BLaER1 treated with 17β-estradiol and CSF1 and Interleukin-3, amounts not matched to agents 10 nM and 100 nM (cell line): ENCODE results near the gene RNASET2.

Experiments used
- H3K27ac ChIP-seq, 11 experiments: shearing (Covaris generic); formaldehyde crosslinking; 2 replicates each; pipeline ENCODE4 v1.8.1; 2022
- H3K27me3 ChIP-seq, 11 experiments: shearing (Covaris generic); formaldehyde crosslinking; 2 replicates each; pipeline ENCODE4 v1.8.1; 2022
- H3K36me3 ChIP-seq, 11 experiments: shearing (Covaris generic); formaldehyde crosslinking; 2 replicates each; pipeline ENCODE4 v1.8.1; 2022
- H3K4me1 ChIP-seq, 10 experiments: shearing (Covaris generic); formaldehyde crosslinking; 2 replicates each; pipeline ENCODE4 v1.8.1; 2022
- H3K4me2 ChIP-seq, 11 experiments: shearing (Covaris generic); formaldehyde crosslinking; 2 replicates each; pipeline ENCODE4 v1.8.1; 2022
- H3K4me3 ChIP-seq, 10 experiments: shearing (Covaris generic); formaldehyde crosslinking; 2 replicates each; pipeline ENCODE4 v1.8.1; 2022
- H3K9ac ChIP-seq, 11 experiments: shearing (Covaris generic); formaldehyde crosslinking; 2 replicates each; pipeline ENCODE4 v1.8.1; 2022
- H3K9me3 ChIP-seq, 11 experiments: shearing (Covaris generic); formaldehyde crosslinking; replicated peaks in 1 of 11; 2 replicates each; pipeline ENCODE4 v1.8.1; 2022
- H4K20me1 ChIP-seq, 11 experiments: shearing (Covaris generic); formaldehyde crosslinking; 2 replicates each; pipeline ENCODE4 v1.8.1; 2022
- Cebpa-rat ChIP-seq, 11 experiments: shearing (Covaris generic); IDR thresholded peaks; 2 replicates each; pipeline ENCODE4 v1.8.1; 2022

The RNASET2 gene

DNA sequence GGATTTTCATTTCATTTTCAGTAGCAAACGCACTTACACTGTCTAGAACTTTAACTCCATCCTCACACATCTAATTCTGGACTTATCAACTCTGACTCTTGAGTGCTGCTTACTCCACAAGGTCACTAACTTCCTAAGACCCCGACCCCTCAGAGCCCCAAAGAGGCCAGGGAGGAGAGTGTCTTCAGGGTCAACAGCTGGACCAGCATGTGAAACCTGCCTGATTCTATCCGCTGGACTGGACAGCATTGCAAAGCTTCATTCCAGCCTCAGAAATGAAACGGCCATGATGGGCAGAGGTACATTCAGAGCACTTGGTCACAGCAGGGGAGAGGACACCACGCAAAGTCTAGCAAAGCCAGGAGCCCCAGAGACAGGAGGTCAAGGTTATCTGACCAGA is 9.1 kb downstream of the RNASET2 start:
- Histone ChIP-seq H3K4me1 (peaks cover 26 to 48% (median 29%) of the 10 kb centered on the region in 10 experiments), H3K4me3 (no peak overlapping the region), H3K36me3 (peaks cover 63 to 98% (median 86%) of the 10 kb centered on the region in 11 experiments), H3K9me3 (no peaks in the 10 kb centered on the region), H3K4me2 (no peak overlapping the region), H3K9ac (peak overlapping the region in 1 of 11 experiments; percentile 24; a peak in 1 of 22 replicates), H3K27me3 (no peaks in the 10 kb centered on the region), H4K20me1 (peaks cover 35 to 89% (median 73%) of the 10 kb centered on the region in 11 experiments; a peak in 21 of 22 replicates), H3K27ac (no peak overlapping the region)
- no peak for TF ChIP-seq Cebpa-rat (IDR thresholded peaks at IDR 0.05)

DNA sequence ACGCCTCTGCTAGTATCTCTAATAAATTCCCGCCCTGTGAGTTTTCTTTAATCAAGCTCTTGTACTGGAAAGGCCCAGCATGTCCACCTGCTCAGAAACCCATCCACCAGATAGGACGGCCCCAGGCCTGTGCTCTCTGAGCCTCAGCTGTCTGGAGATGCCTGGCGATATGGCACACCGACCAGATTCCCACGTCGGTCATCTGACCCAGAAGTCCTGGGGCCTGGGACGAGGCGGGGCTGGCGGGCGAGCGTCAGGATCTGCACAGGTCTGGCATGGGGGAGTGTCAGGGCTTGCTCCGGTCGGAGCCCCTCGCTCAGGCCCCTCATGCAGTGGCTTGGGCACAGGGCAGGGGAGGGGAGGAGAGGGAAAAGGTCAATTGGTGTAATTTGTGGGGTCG is 10.2 kb downstream of the RNASET2 start:
- no peak for TF ChIP-seq Cebpa-rat (IDR thresholded peaks at IDR 0.05)

GRCh38 chr6:166944666-166945256 is 11.6 kb downstream of the RNASET2 start:
- Histone ChIP-seq H3K9ac (no peak overlapping the region), H3K9me3 (no peaks in the 10 kb centered on the region), H3K36me3 (peaks cover 88 to 100% (median 94%) of the 10 kb centered on the region in 11 experiments), H3K4me1 (peaks cover 1 to 26% (median 4%) of the 10 kb centered on the region in 10 experiments; a peak in 19 of 20 replicates), H3K4me2 (no peak overlapping the region), H3K27me3 (no peaks in the 10 kb centered on the region), H3K27ac (no peak overlapping the region), H4K20me1 (peaks cover 14 to 86% (median 59%) of the 10 kb centered on the region in 11 experiments; a peak in 19 of 22 replicates), H3K4me3 (no peak overlapping the region)
- TF ChIP-seq Cebpa-rat (IDR thresholded peaks at IDR 0.05) = no peak

More for the DNA sequence above, 10.2 kb downstream of the RNASET2 start:
- H3K9ac ChIP-seq = no peak overlapping the region
- H3K27me3 ChIP-seq = no peaks in the 10 kb centered on the region
- H3K4me2 ChIP-seq = no peak overlapping the region
- H4K20me1 ChIP-seq = peaks cover 25 to 84% (median 66%) of the 10 kb centered on the region in 11 experiments; a peak in 20 of 22 replicates
- no peak overlapping the region for H3K27ac ChIP-seq
- H3K9me3 ChIP-seq = no peaks in the 10 kb centered on the region
- H3K36me3 ChIP-seq = peaks cover 74 to 100% (median 89%) of the 10 kb centered on the region in 11 experiments
- peaks cover 15 to 37% (median 18%) of the 10 kb centered on the region in 10 experiments for H3K4me1 ChIP-seq
- no peak overlapping the region for H3K4me3 ChIP-seq

GRCh38 chr6:166942393-166943168 is 13.8 kb downstream of the RNASET2 start:
- Histone ChIP-seq H3K4me2 (no peak overlapping the region), H3K27ac (no peak overlapping the region), H3K9me3 (no peaks in the 10 kb centered on the region), H3K36me3 (peaks cover 92 to 100% (median 96%) of the 10 kb centered on the region in 11 experiments), H3K4me3 (no peak overlapping the region), H3K9ac (no peak overlapping the region), H3K27me3 (no peaks in the 10 kb centered on the region), H4K20me1 (peaks cover 3 to 86% (median 56%) of the 10 kb centered on the region in 11 experiments; a peak in 18 of 22 replicates), H3K4me1 (peaks cover 0 to 6% (median 0%) of the 10 kb centered on the region in 10 experiments; a peak in 2 of 20 replicates)
- no peak for TF ChIP-seq Cebpa-rat (IDR thresholded peaks at IDR 0.05)

- no peak overlapping the region for H3K9ac ChIP-seq
- no peaks in the 10 kb centered on the region for H3K27me3 ChIP-seq
- H4K20me1 ChIP-seq = peaks cover 0 to 76% (median 43%) of the 10 kb centered on the region in 11 experiments; a peak in 18 of 22 replicates
- H3K27ac ChIP-seq = no peak overlapping the region
- no peak overlapping the region for H3K4me3 ChIP-seq
- H3K4me1 ChIP-seq = peaks cover 15 to 25% (median 18%) of the 10 kb centered on the region in 10 experiments
- no peak overlapping the region for H3K4me2 ChIP-seq
- no peaks in the 10 kb centered on the region for H3K9me3 ChIP-seq
- TF ChIP-seq Cebpa-rat (IDR thresholded peaks at IDR 0.05) = no peak
- H3K36me3 ChIP-seq = peaks cover 79 to 99% (median 92%) of the 10 kb centered on the region in 11 experiments
Observed at GRCh38 chr6:166940643-166941068, 15.7 kb downstream of the RNASET2 start.

DNA sequence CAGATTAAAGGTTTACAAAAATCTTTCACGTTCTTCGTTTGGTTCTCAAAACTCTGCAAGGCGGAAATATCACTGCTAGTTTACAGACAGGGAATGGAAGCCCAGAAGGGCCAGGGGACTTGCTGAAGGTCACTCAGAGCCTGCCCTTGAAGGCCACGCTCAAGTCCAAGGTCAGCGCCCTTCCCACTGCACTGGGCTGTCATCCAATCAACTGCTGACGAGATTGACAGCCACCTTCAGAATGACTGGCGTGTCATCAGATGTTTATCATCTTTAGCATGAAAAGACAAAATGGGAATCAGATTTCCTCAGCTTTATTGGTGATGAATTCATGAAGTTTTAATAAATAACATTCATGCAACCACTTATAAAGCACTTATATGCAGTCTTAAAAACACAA is 16.5 kb downstream of the RNASET2 start:
- H3K9me3 ChIP-seq = no peaks in the 10 kb centered on the region
- TF ChIP-seq Cebpa-rat (IDR thresholded peaks at IDR 0.05) = no peak
- H3K4me1 ChIP-seq = peaks cover 16 to 28% (median 25%) of the 10 kb centered on the region in 10 experiments
- no peak overlapping the region for H3K4me3 ChIP-seq
- H3K27me3 ChIP-seq = no peaks in the 10 kb centered on the region
- H3K27ac ChIP-seq = no peak overlapping the region
- peaks cover 0 to 69% (median 40%) of the 10 kb centered on the region in 11 experiments; a peak in 17 of 22 replicates for H4K20me1 ChIP-seq
- no peak overlapping the region for H3K9ac ChIP-seq
- no peak overlapping the region for H3K4me2 ChIP-seq
- peaks cover 80 to 99% (median 94%) of the 10 kb centered on the region in 11 experiments for H3K36me3 ChIP-seq

GRCh38 chr6:166939345-166939744 is 17.0 kb downstream of the RNASET2 start:
- Histone ChIP-seq H3K4me3 (no peak overlapping the region), H3K4me1 (peaks cover 16 to 29% (median 26%) of the 10 kb centered on the region in 10 experiments), H3K9me3 (no peaks in the 10 kb centered on the region), H4K20me1 (peaks cover 0 to 71% (median 42%) of the 10 kb centered on the region in 11 experiments; a peak in 17 of 22 replicates), H3K9ac (no peak overlapping the region), H3K27me3 (no peaks in the 10 kb centered on the region), H3K27ac (no peak overlapping the region), H3K36me3 (peaks cover 86 to 100% (median 97%) of the 10 kb centered on the region in 11 experiments), H3K4me2 (no peak overlapping the region)
- TF ChIP-seq Cebpa-rat (IDR thresholded peaks at IDR 0.05) = no peak

- Histone ChIP-seq H3K27ac (no peak overlapping the region), H3K36me3 (peaks cover 87 to 100% (median 98%) of the 10 kb centered on the region in 11 experiments), H3K27me3 (no peaks in the 10 kb centered on the region), H3K4me1 (peaks cover 16 to 29% (median 26%) of the 10 kb centered on the region in 10 experiments), H3K4me2 (no peak overlapping the region), H3K4me3 (no peak overlapping the region), H3K9me3 (no peaks in the 10 kb centered on the region), H3K9ac (0 out of 22 replicates have a peak overlapping the region, but pooled peaks of 1 of the 11 experiments have one; percentile 3), H4K20me1 (peaks cover 0 to 77% (median 44%) of the 10 kb centered on the region in 11 experiments; a peak in 17 of 22 replicates)
- TF ChIP-seq Cebpa-rat (IDR thresholded peaks at IDR 0.05) = no peak
Observed at GRCh38 chr6:166938704-166939103, 17.6 kb downstream of the RNASET2 start.

GRCh38 chr6:166938150-166938549 is 18.2 kb downstream of the RNASET2 start:
- Histone ChIP-seq H3K27ac (no peak overlapping the region), H3K36me3 (peaks cover 87 to 100% (median 98%) of the 10 kb centered on the region in 11 experiments), H3K4me2 (no peak overlapping the region), H3K4me1 (peaks cover 16 to 29% (median 26%) of the 10 kb centered on the region in 10 experiments), H3K27me3 (no peaks in the 10 kb centered on the region), H3K4me3 (no peak overlapping the region), H3K9me3 (no peaks in the 10 kb centered on the region), H3K9ac (0 out of 22 replicates have a peak overlapping the region, but pooled peaks of 1 of the 11 experiments have one; percentile 3), H4K20me1 (peaks cover 0 to 78% (median 42%) of the 10 kb centered on the region in 11 experiments; a peak in 16 of 22 replicates)
- TF ChIP-seq Cebpa-rat (IDR thresholded peaks at IDR 0.05) = no peak
